Measurements from ENCODE around the gene GATB. TPM values are rescaled to one million over a fixed set of nuclear protein-coding genes. Genes with fewer than 3 reads are reported as not detected.

Gene GATB
- total and polyA plus RNA-seq, 2 of the 4 experiments (the other 2 are of a cell fraction) = 18.7 to 20.3 TPM

GRCh38 chr4:151781026-151781425 is 20.2 kb upstream of the GATB start:
- H3K9me3 ChIP-seq (ENCODE audit: control insufficient read depth, insufficient read depth, low read length) = no peaks in the 10 kb centered on the region
- TF ChIP-seq RCOR1 (IDR thresholded peaks at IDR 0.05; ENCODE audit: insufficient replicate concordance, low read length) (no peak), POLR2A (IDR thresholded peaks at IDR 0.05; ENCODE audit: low read depth, low read length) (no peak), MAZ (IDR thresholded peaks at IDR 0.05; ENCODE audit: borderline replicate concordance, low read depth, low read length) (no peak), BHLHE40 (IDR thresholded peaks at IDR 0.05; ENCODE audit: low read depth, low read length) (no peak), MXI1 (IDR thresholded peaks at IDR 0.05; ENCODE audit: borderline replicate concordance, low read depth, low read length) (no peak), RAD21 (IDR thresholded peaks at IDR 0.05; ENCODE audit: low read length) (no peak)
- TF ChIP-seq, protein P1, sequence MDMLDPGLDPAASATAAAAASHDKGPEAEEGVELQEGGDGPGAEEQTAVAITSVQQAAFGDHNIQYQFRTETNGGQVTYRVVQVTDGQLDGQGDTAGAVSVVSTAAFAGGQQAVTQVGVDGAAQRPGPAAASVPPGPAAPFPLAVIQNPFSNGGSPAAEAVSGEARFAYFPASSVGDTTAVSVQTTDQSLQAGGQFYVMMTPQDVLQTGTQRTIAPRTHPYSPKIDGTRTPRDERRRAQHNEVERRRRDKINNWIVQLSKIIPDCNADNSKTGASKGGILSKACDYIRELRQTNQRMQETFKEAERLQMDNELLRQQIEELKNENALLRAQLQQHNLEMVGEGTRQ (IDR thresholded peaks at IDR 0.05; ENCODE audit: low read depth, low read length) = no peak
- TF ChIP-seq, protein P2, sequence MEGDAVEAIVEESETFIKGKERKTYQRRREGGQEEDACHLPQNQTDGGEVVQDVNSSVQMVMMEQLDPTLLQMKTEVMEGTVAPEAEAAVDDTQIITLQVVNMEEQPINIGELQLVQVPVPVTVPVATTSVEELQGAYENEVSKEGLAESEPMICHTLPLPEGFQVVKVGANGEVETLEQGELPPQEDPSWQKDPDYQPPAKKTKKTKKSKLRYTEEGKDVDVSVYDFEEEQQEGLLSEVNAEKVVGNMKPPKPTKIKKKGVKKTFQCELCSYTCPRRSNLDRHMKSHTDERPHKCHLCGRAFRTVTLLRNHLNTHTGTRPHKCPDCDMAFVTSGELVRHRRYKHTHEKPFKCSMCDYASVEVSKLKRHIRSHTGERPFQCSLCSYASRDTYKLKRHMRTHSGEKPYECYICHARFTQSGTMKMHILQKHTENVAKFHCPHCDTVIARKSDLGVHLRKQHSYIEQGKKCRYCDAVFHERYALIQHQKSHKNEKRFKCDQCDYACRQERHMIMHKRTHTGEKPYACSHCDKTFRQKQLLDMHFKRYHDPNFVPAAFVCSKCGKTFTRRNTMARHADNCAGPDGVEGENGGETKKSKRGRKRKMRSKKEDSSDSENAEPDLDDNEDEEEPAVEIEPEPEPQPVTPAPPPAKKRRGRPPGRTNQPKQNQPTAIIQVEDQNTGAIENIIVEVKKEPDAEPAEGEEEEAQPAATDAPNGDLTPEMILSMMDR (conservative IDR thresholded peaks at IDR 0.05; ENCODE audit: low read depth, low read length) = no peak
- TF ChIP-seq, protein P3, sequence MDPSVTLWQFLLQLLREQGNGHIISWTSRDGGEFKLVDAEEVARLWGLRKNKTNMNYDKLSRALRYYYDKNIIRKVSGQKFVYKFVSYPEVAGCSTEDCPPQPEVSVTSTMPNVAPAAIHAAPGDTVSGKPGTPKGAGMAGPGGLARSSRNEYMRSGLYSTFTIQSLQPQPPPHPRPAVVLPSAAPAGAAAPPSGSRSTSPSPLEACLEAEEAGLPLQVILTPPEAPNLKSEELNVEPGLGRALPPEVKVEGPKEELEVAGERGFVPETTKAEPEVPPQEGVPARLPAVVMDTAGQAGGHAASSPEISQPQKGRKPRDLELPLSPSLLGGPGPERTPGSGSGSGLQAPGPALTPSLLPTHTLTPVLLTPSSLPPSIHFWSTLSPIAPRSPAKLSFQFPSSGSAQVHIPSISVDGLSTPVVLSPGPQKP (IDR thresholded peaks at IDR 0.05; ENCODE audit: borderline replicate concordance, low read depth, low read length) = no peak
- intact Hi-C loops (cut with micrococcal nuclease) (no loop called here), dilution Hi-C loops (cut with HindIII; ENCODE audit: low sequenced_read_pairs, unreplicated experiment) (no loop called here), in situ Hi-C loops (cut with MboI; ENCODE audit: low sequenced_read_pairs) (no loop called here)
- no peak overlapping the region for H3K18ac ChIP-seq (ENCODE audit: low read depth, low read length)
- H3K23ac ChIP-seq (ENCODE audit: low read depth, low read length) = no peak overlapping the region
- H4K20me1 ChIP-seq (ENCODE audit: insufficient read depth, low read length) = no peaks in the 10 kb centered on the region
- H3K4me3 ChIP-seq (ENCODE audit: insufficient read depth, low read depth, low read length) = no peak overlapping the region
- BruUV-seq (replicated peaks) = no TSS peak
- no peak overlapping the region for H3K27ac ChIP-seq (ENCODE audit: insufficient read depth, low read length)
- H4K91ac ChIP-seq (ENCODE audit: insufficient read depth, low read depth, low read length) = no peak overlapping the region
- no peak overlapping the region for H3K9ac ChIP-seq (ENCODE audit: low read depth, low read length)
- H2BK120ac ChIP-seq (ENCODE audit: low read depth, low read length) = no peak overlapping the region
- H2AK5ac ChIP-seq (ENCODE audit: low read depth, low read length) = no peak overlapping the region
- WGBS, 2 experiments (ENCODE audit: extremely low coverage in 2 of 2, insufficient read length in 1 of 2) = 36% methylated on average over 3 of the region's 5 CpGs; no CpG with 5 or more reads in 1 of the 2 experiments
- H3K4me1 ChIP-seq (ENCODE audit: control insufficient read depth, insufficient read depth, low read length) = no peaks in the 10 kb centered on the region
- H3K4me2 ChIP-seq (ENCODE audit: low read depth, low read length) = no peak overlapping the region
- ChIA-PET POLR2A (ENCODE audit: unreplicated experiment) (no interaction called here), CTCF (no interaction called here)
- no peak overlapping the region for H4K8ac ChIP-seq (ENCODE audit: low read depth in 2 of 2, low read length in 2 of 2)
- H3K9me1 ChIP-seq (ENCODE audit: insufficient read depth, low read length) = no peaks in the 10 kb centered on the region
- no peak for DNase-seq
- no peak overlapping the region for H3K14ac ChIP-seq (replicated peaks; ENCODE audit: low read depth, low read length)
- H3K79me1 ChIP-seq (ENCODE audit: low read depth in 1 of 2, low read length in 2 of 2) = no peaks in the 10 kb centered on the region
- H2BK15ac ChIP-seq (ENCODE audit: low read depth, low read length) = no peak overlapping the region
- H2BK20ac ChIP-seq (ENCODE audit: low read depth, low read length) = no peak overlapping the region
- ATAC-seq (ENCODE audit: low read depth) = no peak
- no peaks in the 10 kb centered on the region for H3K36me3 ChIP-seq (ENCODE audit: control insufficient read depth, insufficient read depth, low read length)
- H2AK9ac ChIP-seq (replicated peaks; ENCODE audit: low read depth, low read length, poor library complexity) = no peak overlapping the region
- H2AFZ ChIP-seq (replicated peaks; ENCODE audit: low read length, poor library complexity) = no peak overlapping the region
- no peak overlapping the region for H2BK5ac ChIP-seq (ENCODE audit: low read depth, low read length, poor library complexity, severe bottlenecking)
- H3K56ac ChIP-seq (ENCODE audit: extremely low read depth, insufficient read depth, low read length) = no peak overlapping the region
- H4K5ac ChIP-seq (ENCODE audit: low read depth, low read length) = no peak overlapping the region
- H3K4ac ChIP-seq (ENCODE audit: low read depth, low read length) = no peak overlapping the region
- peaks cover 10% of the 10 kb centered on the region; the same call in 1 of the 2 replicates for H3K27me3 ChIP-seq (ENCODE audit: control insufficient read depth, insufficient read depth, low read length)

Data from IMR-90 (cell line).